Heart right ventricle (tissue), 16 donors: ENCODE results near the gene SBK3. TPM values are rescaled to one million over a fixed set of nuclear protein-coding genes. Genes with fewer than 3 reads are reported as not detected.

Source experiments
- ATAC-seq, 8 donors: fragments of 200-7000 bp; cut with Tn5 transposase; one replicate each; pipeline ENCODE4 v1.9.1; 2020; ENCODE audit warnings: mild to moderate bottlenecking in 8 of 8, moderate library complexity in 8 of 8, moderate number of reproducible peaks in 1 of 8
- DNase-seq, 2 donors: peaks; one replicate each; pipeline ENCODE4 v3.0.0-alpha.2; 2020
- H3K27ac ChIP-seq, 10 donors: fragments of 200-600 bp; sonication (generic) in 2 of 10; one replicate each; pipeline versions ENCODE4 v1.5.0 to v1.8.0; 2020 to 2022; ENCODE audit warnings: mild to moderate bottlenecking in 3 of 10
- H3K27me3 ChIP-seq, 7 donors: fragments of 200-600 bp; one replicate each; pipeline ENCODE4 v1.8.0; 2021 to 2022; ENCODE audit warnings: mild to moderate bottlenecking in 2 of 7
- H3K36me3 ChIP-seq, 9 donors: fragments of 200-600 bp; sonication (generic) in 1 of 9; one replicate each; pipeline versions ENCODE4 v1.5.0 to v1.8.0; 2020 to 2022; ENCODE audit warnings: mild to moderate bottlenecking in 2 of 9
- H3K4me1 ChIP-seq, 9 donors: fragments of 200-600 bp; sonication (generic) in 1 of 9; one replicate each; pipeline versions ENCODE4 v1.5.0 to v1.8.0; 2020 to 2022; ENCODE audit warnings: mild to moderate bottlenecking in 4 of 9
- H3K4me3 ChIP-seq, 10 donors: fragments of 200-600 bp; sonication (generic) in 2 of 10; one replicate each; pipeline versions ENCODE4 v1.5.0 to v1.8.0; 2020 to 2022; ENCODE audit warnings: mild to moderate bottlenecking in 7 of 10, moderate library complexity in 2 of 10
- H3K9me3 ChIP-seq, 11 donors: fragments of 200-600 bp in 10 of 11; sonication (generic) in 2 of 11; one replicate each; pipeline versions ENCODE4 v1.5.0 to v1.8.0; 2013 to 2022; ENCODE audit warnings: mild to moderate bottlenecking in 2 of 11, control low read depth in 1 of 11, moderate library complexity in 1 of 11
- WGBS, 2 donors: extraction: QIAGEN DNeasy Blood & Tissue Kit; methylation state at CpG; one replicate each; pipeline ENCODE4 v1.1.7; 2013; ENCODE audit warnings: inconsistent platforms in 1 of 2; 5-methylcytosine and 5-hydroxymethylcytosine counted together
- intact Hi-C, 10 donors: fragments of 100-400 bp; cut with DNase I; formaldehyde crosslinking; loops; one replicate each; pipeline versions ENCODE4 v1.11.1 to v1.14.2; 2022
- polyA plus RNA-seq, 2 donors: library from polyadenylated mRNA; stranded (reverse); fragments of 200-250 nt; gene quantifications; one replicate each; pipeline ENCODE4 v1.2.3, GENCODE V29; 2013
- total RNA-seq, 10 donors: library from RNA; stranded (reverse); fragmentation: NEBNext Ultra II Directional in 3 of 10; extraction: Animal tissue kit (Norgen Biotek cat#: 25700) in 3 of 10; gene quantifications; one replicate each; pipeline versions ENCODE4 v1.2.1 to v1.2.4, GENCODE V29; 2021 to 2023
- TF ChIP-seq, protein P1 (sequence below), 9 donors: fragments of 200-600 bp; sonication (generic) in 2 of 9; IDR thresholded peaks; one replicate each; pipeline versions ENCODE4 v1.5.0 to v1.8.0; 2021 to 2022; ENCODE audit warnings: antibody characterized with exemption in 9 of 9, mild to moderate bottlenecking in 5 of 9, moderate library complexity in 1 of 9
- donor health status: Arrhythmogenic right ventricular cardiomyopathy.
- donor health status: ischemic (EF 13 %, LVEDD 7.1; RV severe dilation, severe dysfunction).
- donor health status: healthy with polysubstance abuse.
- donor health status: DM: no; HTN: yes; CAD: no.
- donor health status: DM: no; HTN: no; CAD: no.
- donor health status: ischemic (EF 25% LVEDD 6.9; RV normal size, moderate dysfunction).
- donor health status: ischemic (EF 25% LVEDD 5.7; RV mildly dilated, moderate dysfunction).
- donor health status: healthy.
- donor health status: DM: yes; HTN: yes; CAD: no.
- donor health status: Ischemic cardiomyopathy.
- donor health status: ischemic (EF 35%, LVEDD 5.7; RV mildly dilated, moderate dysfunction).
- donor health status: nonischemic (EF 11% LVEDD 7.7; RV severe dilation, severe dysfunction).
- donor health status: DM: yes; HTN: yes; CAD: no.
- donor health status: PGD.
- donor health status: ischemic (EF 29% LVEDD 5.4; RV normal size, mild dysfunction).
- donor health status: nonischemic (EF 23%, LVEDD 6.1; RV moderate dilation, normal function).

The SBK3 gene
- total and polyA plus RNA-seq, 12 donors = 2.0 to 33.3 (median 7.3) TPM

GRCh38 chr19:55492362-55492944 is 52.9 kb downstream of the SBK3 start:
- DNase-seq (no peak), ATAC-seq (no peak)
- peak overlapping the region in 7 of 10 donors; percentile 12 to 96 (median 88) for H3K27ac ChIP-seq
- WGBS, 2 donors = 54% methylated on average over 12 of the region's 12 CpGs
- TF ChIP-seq, protein P1, sequence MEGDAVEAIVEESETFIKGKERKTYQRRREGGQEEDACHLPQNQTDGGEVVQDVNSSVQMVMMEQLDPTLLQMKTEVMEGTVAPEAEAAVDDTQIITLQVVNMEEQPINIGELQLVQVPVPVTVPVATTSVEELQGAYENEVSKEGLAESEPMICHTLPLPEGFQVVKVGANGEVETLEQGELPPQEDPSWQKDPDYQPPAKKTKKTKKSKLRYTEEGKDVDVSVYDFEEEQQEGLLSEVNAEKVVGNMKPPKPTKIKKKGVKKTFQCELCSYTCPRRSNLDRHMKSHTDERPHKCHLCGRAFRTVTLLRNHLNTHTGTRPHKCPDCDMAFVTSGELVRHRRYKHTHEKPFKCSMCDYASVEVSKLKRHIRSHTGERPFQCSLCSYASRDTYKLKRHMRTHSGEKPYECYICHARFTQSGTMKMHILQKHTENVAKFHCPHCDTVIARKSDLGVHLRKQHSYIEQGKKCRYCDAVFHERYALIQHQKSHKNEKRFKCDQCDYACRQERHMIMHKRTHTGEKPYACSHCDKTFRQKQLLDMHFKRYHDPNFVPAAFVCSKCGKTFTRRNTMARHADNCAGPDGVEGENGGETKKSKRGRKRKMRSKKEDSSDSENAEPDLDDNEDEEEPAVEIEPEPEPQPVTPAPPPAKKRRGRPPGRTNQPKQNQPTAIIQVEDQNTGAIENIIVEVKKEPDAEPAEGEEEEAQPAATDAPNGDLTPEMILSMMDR (IDR thresholded peaks at IDR 0.05) = no peak
- peaks cover 0 to 25% (median 4%) of the 10 kb centered on the region in 7 donors for H3K27me3 ChIP-seq
- no peaks in the 10 kb centered on the region for H3K9me3 ChIP-seq
- peaks cover 0 to 16% (median 0%) of the 10 kb centered on the region in 9 donors for H3K36me3 ChIP-seq
- H3K4me1 ChIP-seq = peaks cover 10 to 48% (median 20%) of the 10 kb centered on the region in 9 donors
- intact Hi-C loops = no loop called here
- no peak overlapping the region for H3K4me3 ChIP-seq

DNA sequence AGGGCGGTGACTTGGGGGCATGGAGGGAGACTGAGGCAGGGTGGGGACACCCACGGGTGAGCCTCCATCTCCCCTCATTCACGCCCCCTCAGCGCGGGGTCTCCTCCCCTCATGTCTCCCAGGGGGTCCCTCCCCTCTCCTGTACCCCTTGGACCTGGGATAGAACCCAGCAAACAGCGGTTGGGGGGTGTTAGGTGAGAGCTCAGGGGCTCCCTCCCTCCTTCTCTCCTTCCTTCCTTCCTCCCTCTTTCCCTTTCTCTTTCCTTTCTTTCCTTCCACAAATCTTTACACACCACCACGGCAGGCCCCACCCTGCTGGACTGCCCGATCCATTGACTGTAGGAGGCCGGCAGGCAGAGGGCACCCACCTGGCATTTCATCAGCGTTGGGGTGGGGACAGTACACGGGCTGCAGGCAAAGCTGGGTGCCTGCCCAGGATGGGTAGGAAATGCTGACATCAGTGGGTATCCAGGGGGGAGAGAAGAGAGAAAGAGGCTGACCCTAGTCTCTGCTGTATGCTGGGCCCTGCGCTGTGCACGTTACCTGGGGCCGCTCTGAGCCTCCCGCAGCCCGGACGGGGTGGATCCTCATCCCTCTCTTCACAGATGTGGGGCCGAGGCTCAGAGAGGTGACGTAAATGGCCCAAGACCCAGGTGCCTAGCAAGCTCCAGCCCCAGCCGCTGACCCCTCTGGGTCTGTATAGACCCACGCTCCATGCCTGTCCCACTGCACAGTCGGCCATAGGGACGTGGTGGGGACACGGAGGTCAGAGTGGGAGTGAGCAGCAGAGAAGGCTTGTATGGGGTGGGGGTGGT is 53.6 kb downstream of the SBK3 start:
- Histone ChIP-seq H3K9me3 (no peaks in the 10 kb centered on the region), H3K36me3 (peaks cover 0 to 9% (median 0%) of the 10 kb centered on the region in 9 donors), H3K4me3 (no peak overlapping the region), H3K4me1 (peaks cover 17 to 55% (median 27%) of the 10 kb centered on the region in 9 donors), H3K27ac (peak overlapping the region in 4 of 10 donors; percentile 31 to 96 (median 52)), H3K27me3 (peaks cover 0 to 25% (median 4%) of the 10 kb centered on the region in 7 donors)
- DNase-seq = no peak
- WGBS, 2 donors = 77 to 78% methylated on average over 24 of the region's 24 CpGs
- ATAC-seq = no peak
- intact Hi-C loops = no loop called here
- TF ChIP-seq, protein P1 (IDR thresholded peaks at IDR 0.05) = no peak

Other genes with a start within 250 kb of the SBK3 start
- 1 to 10 TPM in 3 of 10 donors, under 1 TPM in 4, not detected in 3; 0.41 to 6.5 (median 0.75) TPM for gene TMEM150B, start 220.2 kb downstream of the SBK3 start, total RNA-seq
- under 1 TPM in 1 of 2 donors, not detected in 1; 0.38 TPM for gene TMEM150B, start 220.2 kb downstream of the SBK3 start, polyA plus RNA-seq
- 1 to 10 TPM; 4.0 to 9.2 (median 6.9) TPM for gene KMT5C, start 205.7 kb downstream of the SBK3 start, total RNA-seq
- 10 to 100 TPM in 1 of 2 donors, 1 to 10 TPM in 1; 4.7 to 12.4 TPM for gene KMT5C, start 205.7 kb downstream of the SBK3 start, polyA plus RNA-seq
- not detected for gene COX6B2, start 190.8 kb downstream of the SBK3 start, total RNA-seq
- not detected for gene COX6B2, start 190.8 kb downstream of the SBK3 start, polyA plus RNA-seq
- not detected for gene GARIN5B, start 182.3 kb downstream of the SBK3 start, total RNA-seq
- gene GARIN5B, start 182.3 kb downstream of the SBK3 start, polyA plus RNA-seq = not detected
- not detected for gene IL11, start 175.1 kb downstream of the SBK3 start, total RNA-seq
- under 1 TPM; 0.30 to 0.37 TPM for gene IL11, start 175.1 kb downstream of the SBK3 start, polyA plus RNA-seq
- not detected for gene TMEM190, start 168.7 kb downstream of the SBK3 start, total RNA-seq
- not detected for gene TMEM190, start 168.7 kb downstream of the SBK3 start, polyA plus RNA-seq
- gene TMEM238, start 161.3 kb downstream of the SBK3 start, total RNA-seq = 1 to 10 TPM in 2 of 10 donors, under 1 TPM in 6, not detected in 2; 0.25 to 1.3 (median 0.49) TPM
- gene TMEM238, start 161.3 kb downstream of the SBK3 start, polyA plus RNA-seq = under 1 TPM in 1 of 2 donors, not detected in 1; 0.06 TPM
- 1,000 to 10,000 TPM in 1 of 10 donors, 100 to 1,000 TPM in 9; 473 to 1,031 (median 577) TPM for gene RPL28, start 159.6 kb downstream of the SBK3 start, total RNA-seq
- 1,000 to 10,000 TPM in 1 of 2 donors, 100 to 1,000 TPM in 1; 776 to 1,617 TPM for gene RPL28, start 159.6 kb downstream of the SBK3 start, polyA plus RNA-seq
- gene UBE2S, start 137.8 kb downstream of the SBK3 start, total RNA-seq = 10 to 100 TPM; 25.0 to 42.1 (median 30.7) TPM
- gene UBE2S, start 137.8 kb downstream of the SBK3 start, polyA plus RNA-seq = 10 to 100 TPM in 1 of 2 donors, 1 to 10 TPM in 1; 8.0 to 25.5 TPM
- gene SHISA7, start 102.2 kb downstream of the SBK3 start, total RNA-seq = not detected
- gene SHISA7, start 102.2 kb downstream of the SBK3 start, polyA plus RNA-seq = under 1 TPM in 1 of 2 donors, not detected in 1; under 0.01 TPM
- gene ISOC2, start 83.9 kb downstream of the SBK3 start, total RNA-seq = 10 to 100 TPM; 42.5 to 69.8 (median 48.3) TPM
- gene ISOC2, start 83.9 kb downstream of the SBK3 start, polyA plus RNA-seq = 100 to 1,000 TPM in 1 of 2 donors, 10 to 100 TPM in 1; 88.7 to 117 TPM
- not detected for gene C19orf85, start 80.8 kb downstream of the SBK3 start, total RNA-seq
- gene C19orf85, start 80.8 kb downstream of the SBK3 start, polyA plus RNA-seq = not detected
- 1 to 10 TPM; 2.5 to 7.8 (median 4.3) TPM for gene ZNF628, start 68.9 kb downstream of the SBK3 start, total RNA-seq
- gene ZNF628, start 68.9 kb downstream of the SBK3 start, polyA plus RNA-seq = 1 to 10 TPM; 4.9 to 7.5 TPM
- gene NAT14, start 60.4 kb downstream of the SBK3 start, total RNA-seq = 1 to 10 TPM; 5.8 to 9.9 (median 6.8) TPM
- gene NAT14, start 60.4 kb downstream of the SBK3 start, polyA plus RNA-seq = 10 to 100 TPM in 1 of 2 donors, 1 to 10 TPM in 1; 9.0 to 16.4 TPM
- gene SSC5D, start 57.1 kb downstream of the SBK3 start, total RNA-seq = 1 to 10 TPM; 2.0 to 6.5 (median 4.0) TPM
- gene SSC5D, start 57.1 kb downstream of the SBK3 start, polyA plus RNA-seq = 1 to 10 TPM in 1 of 2 donors, under 1 TPM in 1; 0.72 to 2.8 TPM
- 10 to 100 TPM in 1 of 10 donors, 1 to 10 TPM in 9; 1.1 to 14.1 (median 2.0) TPM for gene SBK2, start 8.4 kb downstream of the SBK3 start, total RNA-seq
- gene SBK2, start 8.4 kb downstream of the SBK3 start, polyA plus RNA-seq = 1 to 10 TPM in 1 of 2 donors, under 1 TPM in 1; 0.39 to 9.4 TPM
- 10 to 100 TPM in 4 of 10 donors, 1 to 10 TPM in 6; 7.1 to 16.9 (median 9.6) TPM for gene ZNF579, start 35.3 kb upstream of the SBK3 start, total RNA-seq
- gene ZNF579, start 35.3 kb upstream of the SBK3 start, polyA plus RNA-seq = 10 to 100 TPM; 13.1 to 23.8 TPM
- gene FIZ1, start 54.0 kb upstream of the SBK3 start, total RNA-seq = 10 to 100 TPM; 11.6 to 18.8 (median 13.5) TPM
- 10 to 100 TPM in 1 of 2 donors, 1 to 10 TPM in 1; 9.3 to 16.5 TPM for gene FIZ1, start 54.0 kb upstream of the SBK3 start, polyA plus RNA-seq
- 10 to 100 TPM in 8 of 10 donors, 1 to 10 TPM in 2; 7.9 to 22.0 (median 12.9) TPM for gene ZNF524, start 54.7 kb upstream of the SBK3 start, total RNA-seq
- 10 to 100 TPM; 34.9 to 39.4 TPM for gene ZNF524, start 54.7 kb upstream of the SBK3 start, polyA plus RNA-seq
- gene ZNF865, start 60.1 kb upstream of the SBK3 start, total RNA-seq = 10 to 100 TPM; 11.8 to 20.0 (median 13.5) TPM
- gene ZNF865, start 60.1 kb upstream of the SBK3 start, polyA plus RNA-seq = 10 to 100 TPM; 13.9 to 26.5 TPM
- gene ZNF784, start 79.0 kb upstream of the SBK3 start, total RNA-seq = 10 to 100 TPM in 8 of 10 donors, 1 to 10 TPM in 2; 8.9 to 16.4 (median 12.2) TPM
- 1 to 10 TPM; 6.4 to 9.9 TPM for gene ZNF784, start 79.0 kb upstream of the SBK3 start, polyA plus RNA-seq
- gene ZNF580, start 95.5 kb upstream of the SBK3 start, total RNA-seq = 10 to 100 TPM; 16.6 to 24.9 (median 21.1) TPM
- gene ZNF580, start 95.5 kb upstream of the SBK3 start, polyA plus RNA-seq = 10 to 100 TPM; 16.5 to 29.9 TPM
- 10 to 100 TPM in 1 of 10 donors, 1 to 10 TPM in 9; 4.0 to 15.6 (median 6.5) TPM for gene ZNF581, start 98.1 kb upstream of the SBK3 start, total RNA-seq
- 10 to 100 TPM in 1 of 2 donors, 1 to 10 TPM in 1; 5.6 to 10.8 TPM for gene ZNF581, start 98.1 kb upstream of the SBK3 start, polyA plus RNA-seq
- 10 to 100 TPM; 12.1 to 20.0 (median 13.3) TPM for gene CCDC106, start 102.7 kb upstream of the SBK3 start, total RNA-seq
- gene CCDC106, start 102.7 kb upstream of the SBK3 start, polyA plus RNA-seq = 10 to 100 TPM; 15.3 to 29.6 TPM
- gene U2AF2, start 109.5 kb upstream of the SBK3 start, total RNA-seq = 100 to 1,000 TPM in 1 of 10 donors, 10 to 100 TPM in 9; 64.1 to 100 (median 72.9) TPM
- gene U2AF2, start 109.5 kb upstream of the SBK3 start, polyA plus RNA-seq = 10 to 100 TPM; 75.5 to 90.2 TPM
- gene EPN1, start 129.7 kb upstream of the SBK3 start, total RNA-seq = 100 to 1,000 TPM; 127 to 305 (median 140) TPM
- gene EPN1, start 129.7 kb upstream of the SBK3 start, polyA plus RNA-seq = 100 to 1,000 TPM; 134 to 140 TPM
- not detected for gene NLRP9, start 192.9 kb upstream of the SBK3 start, total RNA-seq
- not detected for gene NLRP9, start 192.9 kb upstream of the SBK3 start, polyA plus RNA-seq
- gene RFPL4A, start 213.6 kb upstream of the SBK3 start, total RNA-seq = under 1 TPM in 1 of 10 donors, not detected in 9; 0.30 TPM
- not detected for gene RFPL4A, start 213.6 kb upstream of the SBK3 start, polyA plus RNA-seq
- not detected for gene RFPL4AL1, start 223.6 kb upstream of the SBK3 start, total RNA-seq
- gene RFPL4AL1, start 223.6 kb upstream of the SBK3 start, polyA plus RNA-seq = not detected